ENCODE results near the gene RAB11FIP3. TPM values are rescaled to one million over a fixed set of nuclear protein-coding genes. Genes with fewer than 3 reads are reported as not detected.
A peak's percentile ranks its signal among the peaks of the same experiment; 100 is the strongest.

RAB11FIP3 gene
- polyA plus RNA-seq, 2 of the 4 experiments (the other 2 are of a cell fraction), result 6.7 to 18.0 TPM

DNA sequence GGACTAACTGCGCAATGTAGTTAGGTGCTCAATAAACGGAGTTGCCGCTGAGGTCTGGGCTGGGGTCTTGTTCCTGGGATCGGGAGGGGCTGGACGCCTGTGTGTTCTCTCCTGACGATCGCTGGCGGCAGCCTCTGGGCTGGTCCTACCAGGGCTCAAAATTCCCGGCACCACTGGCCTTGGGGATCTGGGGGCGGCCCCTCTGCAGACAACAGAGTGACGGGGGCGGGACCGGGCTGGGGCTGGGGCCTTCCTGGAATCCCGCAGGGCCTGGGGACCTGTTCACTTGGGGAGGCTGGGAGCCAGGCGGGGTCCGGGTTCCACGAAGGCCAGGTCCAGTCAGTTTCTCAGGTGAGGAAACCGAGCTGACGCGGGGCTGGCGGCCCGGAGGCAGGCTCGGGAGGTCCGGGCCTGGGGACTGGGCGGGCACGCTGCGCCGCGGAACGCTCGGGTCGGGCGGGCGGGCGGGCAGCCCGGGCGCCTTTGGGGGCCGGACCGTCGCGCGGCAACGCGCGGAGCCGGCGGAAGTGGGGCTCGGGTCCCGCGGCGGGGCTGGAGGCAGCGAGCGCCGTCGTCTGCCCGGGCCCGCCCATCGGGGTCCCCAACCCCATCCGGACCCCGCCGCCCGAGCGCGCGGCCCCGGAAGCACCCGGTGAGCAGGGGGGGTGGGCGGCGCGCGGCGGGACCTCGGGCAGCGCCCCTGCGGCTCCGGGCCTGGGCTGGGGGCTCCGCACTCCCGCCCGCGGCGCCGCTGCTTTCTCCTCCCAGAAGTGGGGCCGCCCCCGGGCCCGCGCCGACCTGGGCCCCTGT, 144.2 kb downstream of the RAB11FIP3 start, which contains the start of gene PIGQ:
PIGQ (plus strand) TSS at position 524 of the 810 bp plus-strand sequence. CDS start 4,107 bp downstream, outside the sequence.
- Histone ChIP-seq H3K27ac (peak within 1 kb of the TSS; percentile 91 to 95), H3K4me2 (peak within 1 kb of the TSS; percentile 100), H3K4me3 (peak within 1 kb of the TSS; percentile 99), H3K9me3 (no peaks in the 10 kb centered on the region), H3K4me1 (peaks cover 22% of the 10 kb centered on the region)
- peak; percentile 73 to 80 for ATAC-seq
- POLR2A ChIA-PET, result no interaction called here
- CTCF ChIA-PET, result interaction anchor here (0.9 to 3.6 kb wide), 4 partner anchors 10 to 112 kb away, joined by 3 to 12 read pairs (median 6); no protein-coding TSS in a partner anchor
- no peak for FAIRE-seq
- DNase-seq (ENCODE audit: low read depth in 1 of 2, low spot score in 1 of 2), result peak; percentile 64 to 81
- WGBS (ENCODE audit: missing lambda C conversion rate), result 6% methylated on average over 25 of the region's 87 CpGs
- peak; percentile 43 to 88; a peak in 3 of 5 replicates for TF ChIP-seq JUN (IDR thresholded peaks at IDR 0.05)
- TF ChIP-seq, protein P1, sequence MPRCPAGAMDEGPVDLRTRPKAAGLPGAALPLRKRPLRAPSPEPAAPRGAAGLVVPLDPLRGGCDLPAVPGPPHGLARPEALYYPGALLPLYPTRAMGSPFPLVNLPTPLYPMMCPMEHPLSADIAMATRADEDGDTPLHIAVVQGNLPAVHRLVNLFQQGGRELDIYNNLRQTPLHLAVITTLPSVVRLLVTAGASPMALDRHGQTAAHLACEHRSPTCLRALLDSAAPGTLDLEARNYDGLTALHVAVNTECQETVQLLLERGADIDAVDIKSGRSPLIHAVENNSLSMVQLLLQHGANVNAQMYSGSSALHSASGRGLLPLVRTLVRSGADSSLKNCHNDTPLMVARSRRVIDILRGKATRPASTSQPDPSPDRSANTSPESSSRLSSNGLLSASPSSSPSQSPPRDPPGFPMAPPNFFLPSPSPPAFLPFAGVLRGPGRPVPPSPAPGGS (IDR thresholded peaks at IDR 0.05), result peak; percentile 81; the same call in 1 of the 3 replicates
- TF ChIP-seq, protein P2, sequence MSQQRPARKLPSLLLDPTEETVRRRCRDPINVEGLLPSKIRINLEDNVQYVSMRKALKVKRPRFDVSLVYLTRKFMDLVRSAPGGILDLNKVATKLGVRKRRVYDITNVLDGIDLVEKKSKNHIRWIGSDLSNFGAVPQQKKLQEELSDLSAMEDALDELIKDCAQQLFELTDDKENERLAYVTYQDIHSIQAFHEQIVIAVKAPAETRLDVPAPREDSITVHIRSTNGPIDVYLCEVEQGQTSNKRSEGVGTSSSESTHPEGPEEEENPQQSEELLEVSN (IDR thresholded peaks at IDR 0.05; ENCODE audit: borderline replicate concordance, low read depth), result peak; percentile 32; the same call in 1 of the 2 replicates
- no peak for TF ChIP-seq SMC3 (IDR thresholded peaks at IDR 0.05)
- 0 out of 2 replicates have a peak, but pooled peaks have one; percentile 26 for TF ChIP-seq MAZ (IDR thresholded peaks at IDR 0.05; ENCODE audit: borderline replicate concordance, low read depth, low read length)
- TF ChIP-seq POLR2A (IDR thresholded peaks at IDR 0.05; ENCODE audit: low read length), result peak; percentile 18; the same call in 1 of the 2 replicates
- TF ChIP-seq, protein P3, sequence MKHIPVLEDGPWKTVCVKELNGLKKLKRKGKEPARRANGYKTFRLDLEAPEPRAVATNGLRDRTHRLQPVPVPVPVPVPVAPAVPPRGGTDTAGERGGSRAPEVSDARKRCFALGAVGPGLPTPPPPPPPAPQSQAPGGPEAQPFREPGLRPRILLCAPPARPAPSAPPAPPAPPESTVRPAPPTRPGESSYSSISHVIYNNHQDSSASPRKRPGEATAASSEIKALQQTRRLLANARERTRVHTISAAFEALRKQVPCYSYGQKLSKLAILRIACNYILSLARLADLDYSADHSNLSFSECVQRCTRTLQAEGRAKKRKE (CRISPR knock-in tag; IDR thresholded peaks at IDR 0.05; ENCODE audit: low read depth), result no peak

Small RNAs within 50 kb of the gene (small RNA-seq; reads per million reads assigned to genes)
- gene MIR3176 (0 to 7.6 (median 1.6) reads per million in 6 experiments), gene MIR5587 (0 to 4.4 (median 1.1) reads per million in 6 experiments), gene RF00019 (0 reads per million in 6 experiments), gene Z98883.1 (0 to 0.19 (median 0) reads per million in 6 experiments)

Other genes starting within 250 kb of the RAB11FIP3 start
- not detected in 2 replicates for gene HBA1, start 249.0 kb upstream of the RAB11FIP3 start, polyA plus RNA-seq (2011; rRNA removed)
- gene HBA1, start 249.0 kb upstream of the RAB11FIP3 start, polyA plus RNA-seq (2017; fragmentation: RNase III; extraction: RNeasy Plus Mini Kit Qiagen cat#74134 plus additional on column Dnase treatment), result 0.51 to 1.3 TPM (median 0.58 TPM) in 3 replicates
- gene HBQ1, start 245.2 kb upstream of the RAB11FIP3 start, polyA plus RNA-seq (2011; rRNA removed), result 2.0 and 2.3 TPM in 2 replicates
- gene HBQ1, start 245.2 kb upstream of the RAB11FIP3 start, polyA plus RNA-seq (2017; fragmentation: RNase III; extraction: RNeasy Plus Mini Kit Qiagen cat#74134 plus additional on column Dnase treatment), result 2.8 to 4.7 TPM (median 3.2 TPM) in 3 replicates
- 34.5 and 51.6 TPM in 2 replicates for gene LUC7L, start 196.2 kb upstream of the RAB11FIP3 start, polyA plus RNA-seq (2011; rRNA removed)
- 64.5 to 67.6 TPM (median 65.3 TPM) in 3 replicates for gene LUC7L, start 196.2 kb upstream of the RAB11FIP3 start, polyA plus RNA-seq (2017; fragmentation: RNase III; extraction: RNeasy Plus Mini Kit Qiagen cat#74134 plus additional on column Dnase treatment)
- gene FAM234A, start 190.8 kb upstream of the RAB11FIP3 start, polyA plus RNA-seq (2011; rRNA removed), result 25.6 and 27.4 TPM in 2 replicates
- 52.3 to 54.9 TPM (median 53.3 TPM) in 3 replicates for gene FAM234A, start 190.8 kb upstream of the RAB11FIP3 start, polyA plus RNA-seq (2017; fragmentation: RNase III; extraction: RNeasy Plus Mini Kit Qiagen cat#74134 plus additional on column Dnase treatment)
- 2.1 and 2.6 TPM in 2 replicates for gene RGS11, start 149.7 kb upstream of the RAB11FIP3 start, polyA plus RNA-seq (2011; rRNA removed)
- gene RGS11, start 149.7 kb upstream of the RAB11FIP3 start, polyA plus RNA-seq (2017; fragmentation: RNase III; extraction: RNeasy Plus Mini Kit Qiagen cat#74134 plus additional on column Dnase treatment), result 4.2 to 6.7 TPM (median 5.3 TPM) in 3 replicates
- 0.82 and 1.1 TPM in 2 replicates for gene ARHGDIG, start 145.1 kb upstream of the RAB11FIP3 start, polyA plus RNA-seq (2011; rRNA removed)
- gene ARHGDIG, start 145.1 kb upstream of the RAB11FIP3 start, polyA plus RNA-seq (2017; fragmentation: RNase III; extraction: RNeasy Plus Mini Kit Qiagen cat#74134 plus additional on column Dnase treatment), result 1.3 to 1.9 TPM (median 1.4 TPM) in 3 replicates
- gene PDIA2, start 142.5 kb upstream of the RAB11FIP3 start, polyA plus RNA-seq (2011; rRNA removed), result 0.21 and 0.45 TPM in 2 replicates
- gene PDIA2, start 142.5 kb upstream of the RAB11FIP3 start, polyA plus RNA-seq (2017; fragmentation: RNase III; extraction: RNeasy Plus Mini Kit Qiagen cat#74134 plus additional on column Dnase treatment), result 0.42 to 0.82 TPM (median 0.52 TPM) in 3 replicates
- gene AXIN1, start 72.9 kb upstream of the RAB11FIP3 start, polyA plus RNA-seq (2011; rRNA removed), result 8.7 and 8.9 TPM in 2 replicates
- gene AXIN1, start 72.9 kb upstream of the RAB11FIP3 start, polyA plus RNA-seq (2017; fragmentation: RNase III; extraction: RNeasy Plus Mini Kit Qiagen cat#74134 plus additional on column Dnase treatment), result 18.1 to 19.3 TPM (median 18.6 TPM) in 3 replicates
- 115 and 130 TPM in 2 replicates for gene MRPL28, start 55.1 kb upstream of the RAB11FIP3 start, polyA plus RNA-seq (2011; rRNA removed)
- 139 to 144 TPM (median 139 TPM) in 3 replicates for gene MRPL28, start 55.1 kb upstream of the RAB11FIP3 start, polyA plus RNA-seq (2017; fragmentation: RNase III; extraction: RNeasy Plus Mini Kit Qiagen cat#74134 plus additional on column Dnase treatment)
- gene PGAP6, start 43.7 kb upstream of the RAB11FIP3 start, polyA plus RNA-seq (2011; rRNA removed), result 25.9 and 36.0 TPM in 2 replicates
- gene PGAP6, start 43.7 kb upstream of the RAB11FIP3 start, polyA plus RNA-seq (2017; fragmentation: RNase III; extraction: RNeasy Plus Mini Kit Qiagen cat#74134 plus additional on column Dnase treatment), result 32.3 to 38.1 TPM (median 36.2 TPM) in 3 replicates
- 229 and 239 TPM in 2 replicates for gene NME4, start 28.4 kb upstream of the RAB11FIP3 start, polyA plus RNA-seq (2011; rRNA removed)
- 301 to 349 TPM (median 339 TPM) in 3 replicates for gene NME4, start 28.4 kb upstream of the RAB11FIP3 start, polyA plus RNA-seq (2017; fragmentation: RNase III; extraction: RNeasy Plus Mini Kit Qiagen cat#74134 plus additional on column Dnase treatment)
- gene DECR2, start 23.8 kb upstream of the RAB11FIP3 start, polyA plus RNA-seq (2011; rRNA removed), result 15.5 and 17.9 TPM in 2 replicates
- gene DECR2, start 23.8 kb upstream of the RAB11FIP3 start, polyA plus RNA-seq (2017; fragmentation: RNase III; extraction: RNeasy Plus Mini Kit Qiagen cat#74134 plus additional on column Dnase treatment), result 31.0 to 38.0 TPM (median 34.2 TPM) in 3 replicates
- 10.0 and 11.4 TPM in 2 replicates for gene CAPN15, start 102.1 kb downstream of the RAB11FIP3 start, polyA plus RNA-seq (2011; rRNA removed)
- gene CAPN15, start 102.1 kb downstream of the RAB11FIP3 start, polyA plus RNA-seq (2017; fragmentation: RNase III; extraction: RNeasy Plus Mini Kit Qiagen cat#74134 plus additional on column Dnase treatment), result 31.3 to 33.9 TPM (median 33.3 TPM) in 3 replicates
- gene PRR35, start 134.7 kb downstream of the RAB11FIP3 start, polyA plus RNA-seq (2011; rRNA removed), result 0.04 TPM in 1 of 2 replicates, not detected in the other
- 0.04 to 0.10 TPM (median 0.04 TPM) in 3 replicates for gene PRR35, start 134.7 kb downstream of the RAB11FIP3 start, polyA plus RNA-seq (2017; fragmentation: RNase III; extraction: RNeasy Plus Mini Kit Qiagen cat#74134 plus additional on column Dnase treatment)
- gene NHLRC4, start 141.4 kb downstream of the RAB11FIP3 start, polyA plus RNA-seq (2011; rRNA removed), result 0.03 and 0.13 TPM in 2 replicates
- gene NHLRC4, start 141.4 kb downstream of the RAB11FIP3 start, polyA plus RNA-seq (2017; fragmentation: RNase III; extraction: RNeasy Plus Mini Kit Qiagen cat#74134 plus additional on column Dnase treatment), result 0.07 to 0.09 TPM (median 0.08 TPM) in 3 replicates
- 13.2 and 15.7 TPM in 2 replicates for gene PIGQ, start 144.3 kb downstream of the RAB11FIP3 start, polyA plus RNA-seq (2011; rRNA removed)
- gene PIGQ, start 144.3 kb downstream of the RAB11FIP3 start, polyA plus RNA-seq (2017; fragmentation: RNase III; extraction: RNeasy Plus Mini Kit Qiagen cat#74134 plus additional on column Dnase treatment), result 25.2 to 32.2 TPM (median 31.2 TPM) in 3 replicates
- gene RAB40C, start 164.4 kb downstream of the RAB11FIP3 start, polyA plus RNA-seq (2011; rRNA removed), result 4.4 and 4.9 TPM in 2 replicates
- 8.1 to 9.7 TPM (median 8.5 TPM) in 3 replicates for gene RAB40C, start 164.4 kb downstream of the RAB11FIP3 start, polyA plus RNA-seq (2017; fragmentation: RNase III; extraction: RNeasy Plus Mini Kit Qiagen cat#74134 plus additional on column Dnase treatment)
- 0.05 TPM in 1 of 2 replicates, not detected in the other for gene WFIKKN1, start 205.3 kb downstream of the RAB11FIP3 start, polyA plus RNA-seq (2011; rRNA removed)
- gene WFIKKN1, start 205.3 kb downstream of the RAB11FIP3 start, polyA plus RNA-seq (2017; fragmentation: RNase III; extraction: RNeasy Plus Mini Kit Qiagen cat#74134 plus additional on column Dnase treatment), result 0.15 to 0.23 TPM (median 0.17 TPM) in 3 replicates
- gene METTL26, start 210.7 kb downstream of the RAB11FIP3 start, polyA plus RNA-seq (2011; rRNA removed), result 44.2 and 47.2 TPM in 2 replicates
- gene METTL26, start 210.7 kb downstream of the RAB11FIP3 start, polyA plus RNA-seq (2017; fragmentation: RNase III; extraction: RNeasy Plus Mini Kit Qiagen cat#74134 plus additional on column Dnase treatment), result 78.3 to 83.6 TPM (median 80.3 TPM) in 3 replicates
- gene MCRIP2, start 216.2 kb downstream of the RAB11FIP3 start, polyA plus RNA-seq (2011; rRNA removed), result 10.7 and 12.9 TPM in 2 replicates
- 20.3 to 21.3 TPM (median 21.3 TPM) in 3 replicates for gene MCRIP2, start 216.2 kb downstream of the RAB11FIP3 start, polyA plus RNA-seq (2017; fragmentation: RNase III; extraction: RNeasy Plus Mini Kit Qiagen cat#74134 plus additional on column Dnase treatment)
- 6.5 and 7.3 TPM in 2 replicates for gene WDR90, start 223.7 kb downstream of the RAB11FIP3 start, polyA plus RNA-seq (2011; rRNA removed)
- 28.1 to 31.4 TPM (median 30.7 TPM) in 3 replicates for gene WDR90, start 223.7 kb downstream of the RAB11FIP3 start, polyA plus RNA-seq (2017; fragmentation: RNase III; extraction: RNeasy Plus Mini Kit Qiagen cat#74134 plus additional on column Dnase treatment)
- 33.9 and 38.0 TPM in 2 replicates for gene RHOT2, start 242.5 kb downstream of the RAB11FIP3 start, polyA plus RNA-seq (2011; rRNA removed)
- 74.0 to 83.5 TPM (median 83.1 TPM) in 3 replicates for gene RHOT2, start 242.5 kb downstream of the RAB11FIP3 start, polyA plus RNA-seq (2017; fragmentation: RNase III; extraction: RNeasy Plus Mini Kit Qiagen cat#74134 plus additional on column Dnase treatment)

Measured in A549 (cell line).